Stimulated activated CD8-positive, alpha-beta memory T cell treated with anti-CD3 and anti-CD28 coated beads, Interleukin-12 subunit alpha, Interleukin-12 subunit beta, amount 100 ng/mL, for 24 hours (primary cell): ENCODE results near the gene DNMT3A.
"Not testable (repeated sequence)": the region's sequence is repeated elsewhere in the genome, so short reads cannot be mapped to it uniquely, and the experiment has no call there.

Source experiments
- DNase-seq: peaks from one replicate; pipeline ENCODE4 v3.0.0-alpha.2; 2020; ENCODE audit errors: extremely low read depth

Gene DNMT3A

DNA sequence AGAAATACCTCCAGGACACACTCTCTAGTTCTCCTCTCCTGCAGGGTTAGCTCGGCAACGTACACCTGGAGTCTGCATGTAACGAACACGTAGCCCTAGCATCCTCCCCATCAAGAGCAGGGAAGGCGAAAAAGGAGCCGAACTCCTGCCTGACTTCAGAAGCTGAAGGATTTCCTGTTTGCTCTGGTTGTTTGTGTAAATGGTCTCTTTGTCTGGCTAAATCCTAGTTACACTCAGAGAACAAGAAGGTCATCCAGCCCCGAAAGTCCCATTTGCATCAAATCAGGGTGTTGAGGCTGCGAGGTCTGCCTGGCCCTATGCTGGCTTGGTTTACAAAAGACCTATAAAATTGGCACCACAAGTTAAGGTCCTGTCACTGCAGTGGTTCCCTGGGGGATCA is 107.0 kb downstream of the DNMT3A start:
- no peak for DNase-seq

GRCh38 chr2:25233916-25234605 is 107.7 kb downstream of the DNMT3A start:
- no peak for DNase-seq

GRCh38 chr2:25232248-25232825 is 109.4 kb downstream of the DNMT3A start:
- no peak for DNase-seq

GRCh38 chr2:25230948-25231311 is 110.8 kb downstream of the DNMT3A start:
- no peak for DNase-seq

GRCh38 chr2:25230198-25230947 is 111.4 kb downstream of the DNMT3A start:
- no peak for DNase-seq

DNA sequence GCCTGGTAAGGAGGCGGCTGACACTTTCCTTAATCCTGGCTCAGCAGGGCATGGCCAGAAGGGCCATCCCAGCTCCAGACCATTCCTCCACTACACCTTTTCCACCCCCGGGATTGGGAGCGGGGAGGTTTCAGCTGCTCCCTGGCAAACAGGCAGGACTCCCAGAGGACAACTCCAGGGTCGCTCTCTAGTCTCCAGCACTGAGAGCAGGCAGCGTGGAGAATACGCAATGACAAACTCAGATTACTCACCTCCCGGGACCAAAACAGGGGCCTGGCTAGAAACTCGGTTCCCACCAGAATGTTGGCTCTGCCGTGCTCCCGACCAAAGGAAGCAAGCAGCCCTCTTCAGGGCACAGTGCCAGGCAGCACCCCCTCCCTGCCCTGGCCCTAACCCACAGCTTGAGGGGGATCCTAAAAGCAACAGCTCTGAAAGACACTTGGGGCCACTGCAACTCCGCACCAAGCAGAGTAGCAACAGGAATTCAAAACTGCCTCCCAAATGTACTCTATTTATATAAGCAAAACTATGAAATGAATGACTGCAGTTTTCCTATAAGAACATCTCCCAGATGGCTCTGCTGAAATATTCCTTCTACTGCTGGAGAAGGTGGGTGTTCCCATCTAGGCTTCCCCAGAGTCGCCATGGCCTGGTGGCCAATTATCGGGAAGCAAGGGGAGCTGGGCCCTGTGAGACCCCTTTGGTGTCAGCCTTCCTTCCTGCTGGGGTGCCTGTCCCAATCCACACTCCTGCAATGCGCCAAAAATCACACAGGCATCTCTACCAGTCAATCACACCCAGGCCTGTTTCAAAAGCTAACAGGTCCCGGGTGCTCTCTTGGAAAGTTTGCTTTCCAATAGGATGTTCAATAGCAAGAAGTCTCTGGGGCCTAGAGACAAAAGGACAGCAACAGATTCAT is 112.2 kb downstream of the DNMT3A start:
- no peak for DNase-seq

- no peak for DNase-seq
These were observed 112.9 kb downstream of the DNMT3A start for GRCh38 chr2:25228848-25229278.

GRCh38 chr2:25227576-25227975 is 114.1 kb downstream of the DNMT3A start:
- no peak for DNase-seq

- no peak for DNase-seq
These were observed 114.9 kb downstream of the DNMT3A start for GRCh38 chr2:25226827-25227226.

DNA sequence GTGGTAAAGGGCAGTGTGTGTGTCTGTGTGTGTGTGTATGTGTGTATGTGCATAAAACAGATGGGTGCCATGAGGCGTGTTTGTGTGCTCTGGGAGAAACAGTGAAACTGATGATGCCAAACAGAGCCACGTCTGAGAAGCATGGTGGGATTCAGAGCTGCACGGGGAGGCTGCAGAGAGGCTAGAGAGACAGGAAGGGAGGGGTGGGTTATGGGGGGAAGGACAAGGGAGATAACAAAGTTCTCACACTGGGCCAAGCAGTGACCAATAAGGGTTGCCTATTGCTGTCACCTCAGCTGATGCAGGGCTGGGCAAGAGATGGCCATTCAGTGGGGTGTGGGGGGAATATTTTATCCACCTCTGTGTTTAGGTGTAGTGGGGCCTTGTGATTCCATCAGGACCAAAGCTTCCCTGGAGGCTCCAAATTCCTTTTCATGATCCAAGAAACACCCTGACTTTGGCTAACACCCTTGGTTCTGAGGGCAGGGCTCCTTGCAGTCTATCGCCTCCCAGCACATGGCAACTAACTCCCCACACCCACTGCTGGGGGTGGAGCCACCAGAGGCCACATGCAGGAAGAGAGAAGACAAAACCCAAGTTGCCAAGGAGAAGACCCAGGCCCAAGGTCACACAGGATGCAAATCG is 119.1 kb downstream of the DNMT3A start:
- DNase-seq: no peak

DNA sequence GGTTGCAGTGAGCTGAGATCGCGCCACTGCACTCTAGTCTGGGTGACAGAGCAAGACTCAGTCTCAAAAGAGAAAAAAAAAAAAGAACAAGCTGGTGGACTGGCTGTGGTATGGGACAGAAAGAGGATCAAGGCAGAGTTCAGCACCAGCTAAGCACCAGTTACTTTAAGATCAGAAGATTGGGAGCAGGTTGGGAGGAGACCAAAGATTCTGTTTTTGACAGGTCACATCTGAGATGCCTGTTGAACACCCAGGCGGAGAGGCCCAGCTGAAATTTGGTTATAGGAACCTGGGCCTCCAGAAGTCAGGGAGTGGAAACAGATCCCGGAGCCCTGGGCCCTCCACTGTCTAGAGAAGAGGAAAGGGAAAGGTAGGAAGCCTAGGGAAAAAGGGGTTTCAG is 120.1 kb downstream of the DNMT3A start:
- no peak for DNase-seq

DNA sequence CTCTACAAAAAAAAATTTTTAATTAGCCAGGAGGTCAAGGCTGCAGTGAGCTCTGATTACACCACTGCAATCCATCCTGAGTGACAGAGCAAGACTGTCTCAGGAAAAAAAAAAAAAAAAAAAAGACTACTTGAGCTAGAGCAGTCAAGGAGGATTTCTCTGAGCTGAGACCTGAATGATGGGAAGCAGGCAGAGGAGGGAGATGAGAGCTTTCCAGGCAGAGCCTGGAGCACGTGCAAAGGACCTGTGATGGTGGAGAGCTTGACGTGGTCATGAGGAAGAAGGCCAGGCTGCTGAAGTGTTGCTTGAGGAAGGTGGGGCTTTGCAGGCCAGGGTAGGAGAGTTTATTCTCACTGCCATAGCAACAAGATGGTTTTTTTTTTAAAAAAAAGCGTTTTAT is 121.4 kb downstream of the DNMT3A start:
- no peak for DNase-seq

DNA sequence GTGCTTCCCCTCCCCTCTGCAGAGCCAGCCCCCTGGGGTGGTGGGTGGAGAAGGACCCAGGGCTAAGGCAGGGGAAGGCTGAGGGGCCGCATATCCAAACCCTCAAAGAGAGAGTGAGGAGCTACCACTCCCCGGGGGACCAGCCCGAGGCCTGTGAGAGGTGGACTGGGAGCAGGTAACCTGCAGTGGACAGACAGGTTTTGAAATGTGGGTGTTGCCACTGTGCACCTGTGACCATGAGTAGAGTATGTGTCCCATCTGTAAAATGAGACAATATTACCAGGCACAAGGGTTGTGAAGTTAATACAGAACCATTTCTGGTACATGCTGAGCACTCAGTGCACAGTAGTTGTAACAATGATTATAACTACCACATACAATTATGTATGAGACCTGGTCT is 122.1 kb downstream of the DNMT3A start:
- DNase-seq: no peak

- no peak for DNase-seq
These were observed 123.6 kb downstream of the DNMT3A start for GRCh38 chr2:25218100-25218499.

DNA sequence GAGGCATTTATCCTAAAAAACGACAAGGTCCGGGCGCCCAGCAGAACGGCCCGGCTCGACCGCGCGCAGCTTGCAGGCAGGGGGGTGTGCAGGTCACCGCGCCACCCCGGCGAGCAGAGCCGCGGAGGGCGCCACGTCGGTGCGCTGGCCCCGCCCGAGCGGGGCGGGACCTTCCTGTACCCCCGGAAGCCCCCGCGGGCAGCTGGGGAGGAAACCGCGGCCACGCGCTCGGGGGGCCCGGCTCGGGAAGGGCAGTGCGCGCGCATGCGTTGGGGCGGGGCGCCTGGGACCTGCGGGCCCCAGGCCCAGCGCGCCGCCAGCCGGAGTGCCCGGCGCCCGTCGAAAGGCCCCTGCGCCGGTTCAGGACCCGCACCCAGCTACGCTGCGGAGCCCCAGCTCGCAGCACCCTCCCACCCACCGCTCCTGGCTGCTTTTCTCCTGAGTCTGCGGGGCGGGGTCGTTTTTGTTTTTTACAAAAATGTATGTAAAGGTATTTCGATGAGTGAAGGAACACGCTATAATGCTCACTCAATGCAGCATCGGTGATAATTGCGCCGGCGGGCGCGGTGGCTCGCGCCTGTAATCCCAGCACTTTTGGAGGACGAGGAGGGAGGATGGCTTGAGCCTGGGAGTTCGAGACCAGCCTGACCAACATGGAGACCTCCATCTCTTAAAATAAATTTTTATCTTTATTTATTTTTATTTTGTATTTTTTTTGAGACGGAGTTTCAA is 125.6 kb downstream of the DNMT3A start:
- DNase-seq: peak; percentile 81

- no peak for DNase-seq
These were observed 126.5 kb downstream of the DNMT3A start for GRCh38 chr2:25215232-25215631.

DNA sequence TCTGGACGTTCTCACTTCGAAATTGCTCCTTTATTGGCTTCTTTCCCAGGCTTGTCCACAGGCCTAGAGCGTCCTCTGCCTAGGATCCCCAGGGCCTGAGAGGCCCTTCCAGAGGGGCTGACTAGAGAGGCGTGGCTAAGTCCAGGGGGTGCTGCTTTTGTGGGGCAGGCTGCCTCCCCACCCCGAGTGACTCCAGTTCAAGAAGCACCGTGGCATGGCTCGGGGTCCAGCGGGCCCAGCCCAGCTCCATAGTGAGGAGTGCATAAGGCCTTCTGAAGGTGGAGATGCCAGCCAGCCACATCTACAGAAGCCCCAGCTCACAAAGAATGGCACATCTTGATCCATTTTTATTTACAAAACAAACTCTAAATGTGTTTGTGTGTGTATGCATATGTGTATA is 128.5 kb downstream of the DNMT3A start:
- no peak for DNase-seq

- DNase-seq: not testable (repeated sequence)
These were observed 130.8 kb downstream of the DNMT3A start for GRCh38 chr2:25210923-25211322.

GRCh38 chr2:25207078-25207545 is 134.6 kb downstream of the DNMT3A start:
- no peak for DNase-seq

- no peak for DNase-seq
These were observed 137.4 kb downstream of the DNMT3A start for GRCh38 chr2:25204190-25204838.
